ENCODE results near the gene ROBO2.

Gene ROBO2

GRCh38 chr3:77672016-77672415 lies 632.1 kb downstream of the ROBO2 start:
- no peak for TF ChIP-seq CTCF (conservative IDR thresholded peaks at IDR 0.05; ENCODE audit: low read depth, low read length)
- DNase-seq (ENCODE audit: low read depth) = no peak
- H3K4me3 ChIP-seq (ENCODE audit: low read length) = no peak overlapping the region

- no peak overlapping the region for H3K4me3 ChIP-seq (ENCODE audit: low read length)
- DNase-seq (ENCODE audit: low read depth) = no peak
- TF ChIP-seq CTCF (conservative IDR thresholded peaks at IDR 0.05; ENCODE audit: low read depth, low read length) = no peak
These were observed 642.3 kb downstream of the ROBO2 start for GRCh38 chr3:77682162-77682561.

- H3K4me3 ChIP-seq (ENCODE audit: low read length) = no peak overlapping the region
- TF ChIP-seq CTCF (conservative IDR thresholded peaks at IDR 0.05; ENCODE audit: low read depth, low read length) = no peak
- no peak for DNase-seq (ENCODE audit: low read depth)
These were observed 644.2 kb downstream of the ROBO2 start for GRCh38 chr3:77684115-77684514.

GRCh38 chr3:77685713-77686112 lies 645.8 kb downstream of the ROBO2 start:
- DNase-seq (ENCODE audit: low read depth) = no peak
- H3K4me3 ChIP-seq (ENCODE audit: low read length) = no peak overlapping the region
- TF ChIP-seq CTCF (conservative IDR thresholded peaks at IDR 0.05; ENCODE audit: low read depth, low read length) = no peak

GRCh38 chr3:77686560-77686959 lies 646.7 kb downstream of the ROBO2 start:
- DNase-seq (ENCODE audit: low read depth) = no peak
- no peak for TF ChIP-seq CTCF (conservative IDR thresholded peaks at IDR 0.05; ENCODE audit: low read depth, low read length)

GRCh38 chr3:77687545-77687944 lies 647.6 kb downstream of the ROBO2 start:
- H3K4me3 ChIP-seq (ENCODE audit: low read length) = no peak overlapping the region
- TF ChIP-seq CTCF (conservative IDR thresholded peaks at IDR 0.05; ENCODE audit: low read depth, low read length) = no peak
- DNase-seq (ENCODE audit: low read depth) = no peak

More at GRCh38 chr3:77686560-77686959, 646.7 kb downstream of the ROBO2 start:
- no peak overlapping the region for H3K4me3 ChIP-seq (ENCODE audit: low read length)

GRCh38 chr3:77690284-77690845 lies 650.5 kb downstream of the ROBO2 start:
- DNase-seq (ENCODE audit: low read depth) = no peak
- no peak for TF ChIP-seq CTCF (conservative IDR thresholded peaks at IDR 0.05; ENCODE audit: low read depth, low read length)
- H3K4me3 ChIP-seq (ENCODE audit: low read length) = no peak overlapping the region
